GM19043 (cell line): ENCODE results near the gene MEF2D.

Source experiments
- ATAC-seq: cut with Tn5 transposase; IDR thresholded peaks from one replicate; pipeline ENCODE4 v1.9.1; 2021; ENCODE audit warnings: low read depth; ENCODE audit not compliant: unreplicated experiment

Gene MEF2D

GRCh38 chr1:156525071-156525501 lies 24.5 kb upstream of the MEF2D start:
- no peak for ATAC-seq

- ATAC-seq, result no peak
Observed at GRCh38 chr1:156524481-156524869, 23.9 kb upstream of the MEF2D start.

- ATAC-seq, result no peak
Observed at GRCh38 chr1:156523801-156524480, 23.4 kb upstream of the MEF2D start.

GRCh38 chr1:156522443-156522970 lies 21.9 kb upstream of the MEF2D start:
- no peak for ATAC-seq

GRCh38 chr1:156517748-156518147 lies 17.2 kb upstream of the MEF2D start:
- ATAC-seq, result no peak

GRCh38 chr1:156516821-156517220 lies 16.2 kb upstream of the MEF2D start:
- no peak for ATAC-seq

GRCh38 chr1:156515956-156516355 lies 15.4 kb upstream of the MEF2D start:
- no peak for ATAC-seq

- ATAC-seq, result no peak
Observed at GRCh38 chr1:156513185-156513584, 12.6 kb upstream of the MEF2D start.

- no peak for ATAC-seq
Observed at GRCh38 chr1:156511644-156512043, 11.1 kb upstream of the MEF2D start.

- no peak for ATAC-seq
Observed at GRCh38 chr1:156510709-156511108, 10.1 kb upstream of the MEF2D start.

GRCh38 chr1:156509424-156510034 lies 9.0 kb upstream of the MEF2D start:
- ATAC-seq, result no peak

GRCh38 chr1:156508955-156509234 lies 8.3 kb upstream of the MEF2D start:
- ATAC-seq, result no peak

- ATAC-seq, result no peak
Observed at GRCh38 chr1:156508205-156508954, 7.8 kb upstream of the MEF2D start.

GRCh38 chr1:156506450-156506849 lies 5.9 kb upstream of the MEF2D start:
- ATAC-seq, result no peak

GRCh38 chr1:156505679-156506298 lies 5.2 kb upstream of the MEF2D start:
- no peak for ATAC-seq

- ATAC-seq, result peak; percentile 34
Observed at GRCh38 chr1:156504821-156505678, 4.5 kb upstream of the MEF2D start.

GRCh38 chr1:156504438-156504813 lies 3.9 kb upstream of the MEF2D start:
- ATAC-seq, result no peak

- no peak for ATAC-seq
Observed at GRCh38 chr1:156503698-156504437, 3.3 kb upstream of the MEF2D start.

GRCh38 chr1:156502894-156503697 lies 2.5 kb upstream of the MEF2D start:
- ATAC-seq, result no peak
